SW 1271 (cell line): ENCODE results near the gene STRC.
"Not testable (repeated sequence)": the region's sequence is repeated elsewhere in the genome, so short reads cannot be mapped to it uniquely, and the experiment has no call there.

Source experiments
- DNase-seq, 2 experiments: peaks; one replicate each; lab custom pipeline; 2025; lab: John Stamatoyannopoulos, UW

Gene STRC

DNA sequence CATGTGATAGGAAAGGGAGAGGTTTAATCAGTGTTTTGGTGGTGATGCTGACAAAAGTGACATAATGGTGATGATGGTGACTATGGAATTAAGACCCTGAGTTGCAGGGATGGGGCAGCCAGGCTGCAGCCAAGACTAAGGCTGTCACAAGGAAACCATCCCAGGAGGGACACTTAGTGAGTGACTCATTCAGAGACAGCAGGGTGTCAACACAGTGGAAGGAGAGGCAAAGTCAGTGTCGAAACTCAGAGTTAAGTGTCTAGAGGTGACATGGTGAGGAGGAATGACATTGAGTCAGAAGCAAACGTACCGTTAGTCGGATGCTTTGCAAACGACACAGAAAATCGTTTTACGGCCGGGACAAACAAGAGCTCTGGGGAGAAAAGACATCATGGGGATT lies 54.8 kb downstream of the STRC start:
- not testable (repeated sequence) for DNase-seq

DNA sequence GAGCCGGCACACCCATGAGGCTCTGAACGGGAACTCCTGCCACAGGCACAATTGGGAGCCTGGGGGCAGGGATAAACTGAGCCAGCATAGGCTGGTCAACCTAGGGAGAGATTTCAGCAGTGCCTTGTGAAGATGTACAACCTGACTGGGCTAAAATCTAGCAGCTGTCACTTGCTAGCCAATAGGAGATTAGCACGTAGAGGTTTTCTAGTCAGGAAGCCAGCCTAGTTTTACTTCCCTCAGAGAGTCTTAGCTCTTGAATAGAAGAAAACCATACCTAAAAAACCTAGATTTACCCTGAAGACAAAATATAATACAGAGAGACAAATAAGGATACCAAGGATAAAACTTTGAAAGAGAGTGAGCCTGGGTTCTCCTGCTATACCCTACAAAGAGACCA lies 55.8 kb downstream of the STRC start:
- DNase-seq = not testable (repeated sequence)

DNA sequence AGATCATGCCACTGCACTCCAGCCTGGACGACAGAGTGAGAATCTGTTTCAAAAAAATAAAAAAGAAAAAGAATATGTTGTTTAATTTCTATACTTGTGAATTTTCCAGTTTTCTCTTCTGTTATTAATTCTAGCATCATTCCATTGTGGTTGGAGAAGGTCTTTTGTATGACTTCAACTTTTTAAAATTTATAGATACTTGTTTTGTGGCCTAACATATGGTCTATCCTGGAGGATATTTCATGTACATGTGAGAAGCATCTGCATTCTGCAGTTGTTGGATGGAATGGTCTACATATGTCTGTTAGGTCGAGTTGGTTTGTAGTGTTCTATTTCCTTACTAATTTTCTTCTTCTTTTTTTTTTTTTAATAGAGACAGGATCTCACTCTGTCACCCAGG lies 65.6 kb downstream of the STRC start:
- no peak for DNase-seq

DNA sequence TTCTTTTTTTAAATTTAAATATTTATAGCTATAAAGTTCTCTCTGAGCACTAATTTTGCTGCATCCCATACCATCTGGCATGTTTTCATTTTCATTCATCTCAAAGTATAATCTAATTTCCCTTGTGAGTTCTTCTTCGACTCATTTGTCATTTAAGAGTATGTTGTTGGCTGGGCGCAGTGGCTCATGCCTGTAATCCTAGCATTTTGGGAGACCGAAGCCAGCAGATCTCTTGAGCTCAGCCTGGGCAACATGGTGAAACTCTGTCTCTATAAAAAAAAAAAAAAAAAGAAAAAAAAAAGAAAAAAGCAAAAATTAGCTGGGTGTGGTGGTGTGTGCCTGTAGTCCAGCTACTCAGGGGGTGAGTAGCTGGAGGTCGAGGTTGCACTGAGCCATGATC lies 66.3 kb downstream of the STRC start:
- DNase-seq = no peak

DNA sequence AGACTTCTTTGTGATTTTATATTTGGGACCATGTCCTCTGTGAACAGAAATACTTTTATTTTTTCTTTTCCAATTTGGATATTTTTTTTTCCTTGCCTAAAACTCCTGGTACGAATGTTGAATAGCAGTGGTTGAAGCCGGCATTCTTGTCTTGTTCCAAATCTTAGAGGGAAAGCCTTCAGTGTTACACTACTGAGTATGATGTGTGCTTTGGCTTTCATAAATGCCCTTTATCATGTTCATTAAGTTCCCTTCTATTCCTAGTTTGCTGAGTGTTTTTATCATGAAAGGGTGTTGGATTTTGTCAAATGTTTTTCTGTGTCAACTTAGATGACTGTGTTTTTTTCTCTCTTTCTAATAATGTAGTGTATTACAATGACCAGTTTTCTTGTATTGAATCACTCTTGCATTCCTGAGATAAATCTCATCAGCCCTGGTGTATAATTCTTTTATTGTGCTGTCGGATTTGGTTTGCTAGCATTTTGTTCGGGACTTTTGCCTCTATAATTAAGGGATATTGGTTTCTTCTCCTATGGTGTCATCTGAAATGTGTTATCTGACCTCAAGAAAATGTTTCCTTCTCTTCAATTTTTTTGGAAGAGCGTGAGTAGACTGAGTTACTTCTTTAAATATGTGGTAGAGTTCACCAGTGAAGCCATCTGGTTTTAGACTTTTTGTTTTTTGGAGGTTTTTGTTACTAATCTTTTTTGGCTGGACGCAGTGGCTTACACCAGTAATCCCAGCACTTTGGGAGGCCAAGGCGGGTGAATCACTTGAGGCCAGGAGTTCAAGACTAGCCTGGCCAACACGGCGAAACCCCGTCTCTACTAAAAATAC lies 67.9 kb downstream of the STRC start:
- DNase-seq = no peak
